Activated CD4-positive, alpha-beta T cell treated with anti-CD3 and anti-CD28 coated beads, Interleukin-2, amount 50 U/mL, for 1 hour (primary cell): ENCODE measurements around the gene GUCD1.
"Not testable (repeated sequence)": the region's sequence is repeated elsewhere in the genome, so short reads cannot be mapped to it uniquely, and the experiment has no call there.

Source experiments
- DNase-seq: peaks from one replicate; pipeline ENCODE4 v3.0.0-alpha.2; 2020

GUCD1 gene

DNA sequence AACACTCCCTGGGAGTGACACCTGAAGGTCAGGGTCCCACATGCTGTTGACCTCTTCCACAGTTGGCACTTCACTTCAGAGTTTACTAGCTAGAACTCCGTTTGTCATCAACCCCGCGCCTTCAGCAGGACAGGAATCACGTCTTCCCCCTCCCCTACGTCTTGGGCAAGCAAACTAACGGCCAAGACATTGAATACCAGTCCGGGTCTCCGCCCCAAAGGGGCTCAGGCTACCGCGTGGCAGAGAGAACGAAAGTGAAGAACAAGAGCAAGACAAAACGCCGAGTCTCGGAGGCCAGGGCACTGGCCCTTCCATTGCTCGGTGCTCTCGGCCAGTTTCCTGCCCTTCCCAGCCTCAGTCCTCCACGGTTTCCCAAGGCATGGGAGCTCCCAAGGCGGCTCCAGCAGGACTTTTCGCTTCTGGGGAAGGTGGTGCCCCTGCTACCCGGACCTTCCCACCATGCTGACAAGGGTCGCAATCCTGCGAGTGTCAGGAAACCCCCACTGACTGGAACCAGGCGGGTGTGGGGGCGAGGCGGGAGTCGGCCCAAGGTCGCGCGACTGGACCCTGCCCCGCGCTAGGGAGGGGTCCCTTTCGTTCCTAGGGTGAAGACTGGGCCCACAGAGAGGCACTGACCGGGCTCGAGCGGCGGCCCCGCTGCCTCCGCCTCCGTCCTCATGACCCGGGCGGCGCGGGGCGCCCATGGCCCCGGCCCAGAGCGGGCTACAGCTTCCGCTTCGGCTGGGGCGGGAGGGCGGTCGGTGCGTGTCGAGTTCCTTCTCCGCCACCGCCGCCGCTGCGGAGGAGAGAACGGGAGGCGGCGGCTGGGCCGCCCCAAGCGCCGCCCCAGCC is at the start of gene GUCD1:
Gene GUCD1, minus strand, starts transcription at position 826 of the 852 bp plus-strand sequence. Its CDS starts 147 bp downstream, at position 679.
- peak; percentile 8 for DNase-seq

DNA sequence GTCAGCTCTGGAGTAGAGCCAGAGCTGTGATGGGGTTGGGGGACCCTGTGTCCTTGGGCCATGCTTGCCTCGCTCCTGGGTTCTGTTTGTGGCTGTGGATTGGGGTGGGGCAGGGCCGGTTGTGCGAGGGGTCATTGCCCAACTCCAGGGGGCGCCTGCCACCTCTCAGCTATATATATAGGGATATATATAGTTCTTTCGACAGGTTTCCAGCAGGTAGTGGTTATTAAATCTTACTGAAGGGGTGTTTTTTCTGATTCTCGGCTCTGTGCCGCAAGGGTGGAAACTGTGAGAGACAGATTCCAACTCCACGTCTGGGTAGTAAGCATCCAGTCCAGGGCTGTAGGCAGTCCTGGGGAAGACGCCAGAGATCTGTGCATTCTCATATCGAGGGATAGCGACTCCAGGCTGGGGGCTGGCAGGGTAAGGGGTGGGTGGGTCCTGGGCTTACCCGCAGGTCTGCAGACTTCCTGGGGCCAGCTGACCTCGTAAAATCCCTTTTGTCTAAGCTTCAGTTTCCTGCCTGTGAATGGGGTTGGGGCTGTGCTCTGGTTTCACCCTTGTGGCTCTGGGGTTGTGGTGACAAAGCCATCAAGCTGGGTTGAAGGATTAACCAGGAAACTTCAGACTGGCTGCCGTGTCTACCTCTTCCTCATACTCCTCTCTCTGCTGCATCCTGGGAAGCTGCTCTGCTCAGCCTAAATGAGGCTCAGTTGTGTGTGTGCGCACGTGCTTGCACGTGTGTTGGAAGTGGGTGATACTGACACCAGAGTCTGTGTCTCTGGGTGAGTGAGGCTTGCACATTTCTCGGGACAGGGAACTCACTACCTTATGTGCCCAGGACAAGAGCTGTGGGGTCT is 49.1 kb upstream of the GUCD1 start:
- DNase-seq = peak; percentile 11

DNA sequence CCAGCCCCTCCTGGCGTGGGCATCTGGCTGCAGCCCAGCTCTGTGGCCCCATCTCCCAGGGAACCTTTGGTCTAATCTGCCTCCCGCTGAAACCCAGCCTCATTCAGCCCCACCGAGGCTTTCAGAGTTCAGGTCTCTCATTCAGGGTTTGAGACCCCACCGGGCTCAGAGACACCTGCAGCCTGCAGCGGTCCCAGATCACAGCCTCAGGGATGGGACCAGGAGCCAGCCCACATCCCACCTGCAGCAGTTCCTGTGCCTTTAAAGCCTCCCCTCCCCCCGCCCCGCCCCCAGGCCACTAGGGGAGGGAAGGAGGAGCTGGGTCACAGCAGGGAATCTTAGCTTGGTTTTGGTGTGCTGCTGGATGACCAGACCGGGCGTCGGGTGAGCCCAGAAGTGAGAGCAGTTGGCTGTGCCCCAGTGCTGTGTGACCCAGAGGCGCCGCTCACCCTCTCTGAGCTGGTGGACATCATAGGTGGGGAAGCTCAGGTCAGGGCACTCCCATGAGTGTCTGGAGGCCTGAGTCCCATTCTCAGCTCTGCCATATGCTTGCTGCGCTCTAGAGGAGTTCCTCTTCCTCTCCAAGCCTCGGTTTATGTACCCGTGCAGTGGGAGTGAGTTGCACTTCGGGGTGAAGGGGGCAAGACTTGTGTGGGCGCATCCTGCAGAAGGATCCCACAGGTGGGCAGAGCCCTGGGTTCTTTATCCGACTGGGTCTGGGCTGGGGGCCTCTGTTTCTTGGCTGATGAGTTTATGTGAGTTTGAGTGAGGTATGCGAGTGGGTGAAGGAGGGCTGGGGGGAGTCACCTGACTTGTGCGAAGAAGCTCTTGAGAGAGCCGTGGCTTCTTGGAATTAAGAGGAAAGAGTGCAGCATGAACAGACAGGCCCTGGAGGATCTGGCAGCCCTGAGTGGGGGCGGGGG is 48.2 kb upstream of the GUCD1 start, which contains the start of gene GGT1:
Gene GGT1, plus strand, starts transcription at position 347 of the 923 bp plus-strand sequence. CDS start 7,889 bp downstream, outside the sequence.
- not testable (repeated sequence) for DNase-seq

DNA sequence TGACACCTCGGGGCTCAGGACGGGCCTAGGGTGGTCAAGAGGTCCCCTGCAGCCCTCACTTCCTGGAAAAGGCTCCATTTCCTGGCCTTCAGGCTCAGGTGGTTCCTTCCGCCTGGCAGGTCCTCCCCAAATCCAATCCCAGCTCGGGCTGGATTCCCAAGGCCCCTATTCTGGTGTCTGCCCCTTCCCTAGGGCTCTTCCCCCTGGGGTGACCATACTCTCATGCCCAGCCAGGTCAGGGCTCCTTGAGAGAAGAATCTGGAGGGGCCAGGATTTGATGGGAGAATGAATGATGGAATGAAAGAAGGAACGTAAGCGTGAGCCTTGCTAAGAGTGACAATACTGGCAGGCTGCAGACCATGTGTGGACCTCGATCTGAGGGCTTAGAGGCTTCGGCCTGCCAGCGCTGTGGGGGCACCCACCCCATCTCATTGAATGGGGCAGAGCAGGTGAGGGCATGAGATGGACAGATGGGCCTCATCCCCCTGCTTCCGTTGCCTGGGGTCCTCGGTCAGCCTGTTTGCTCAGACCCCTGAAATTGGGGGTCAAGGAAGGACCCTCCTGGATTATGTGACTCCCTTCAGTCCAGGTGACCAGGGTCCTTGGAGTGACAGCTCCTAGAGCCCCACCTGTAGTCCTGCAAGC is 47.3 kb upstream of the GUCD1 start:
- not testable (repeated sequence) for DNase-seq

DNA sequence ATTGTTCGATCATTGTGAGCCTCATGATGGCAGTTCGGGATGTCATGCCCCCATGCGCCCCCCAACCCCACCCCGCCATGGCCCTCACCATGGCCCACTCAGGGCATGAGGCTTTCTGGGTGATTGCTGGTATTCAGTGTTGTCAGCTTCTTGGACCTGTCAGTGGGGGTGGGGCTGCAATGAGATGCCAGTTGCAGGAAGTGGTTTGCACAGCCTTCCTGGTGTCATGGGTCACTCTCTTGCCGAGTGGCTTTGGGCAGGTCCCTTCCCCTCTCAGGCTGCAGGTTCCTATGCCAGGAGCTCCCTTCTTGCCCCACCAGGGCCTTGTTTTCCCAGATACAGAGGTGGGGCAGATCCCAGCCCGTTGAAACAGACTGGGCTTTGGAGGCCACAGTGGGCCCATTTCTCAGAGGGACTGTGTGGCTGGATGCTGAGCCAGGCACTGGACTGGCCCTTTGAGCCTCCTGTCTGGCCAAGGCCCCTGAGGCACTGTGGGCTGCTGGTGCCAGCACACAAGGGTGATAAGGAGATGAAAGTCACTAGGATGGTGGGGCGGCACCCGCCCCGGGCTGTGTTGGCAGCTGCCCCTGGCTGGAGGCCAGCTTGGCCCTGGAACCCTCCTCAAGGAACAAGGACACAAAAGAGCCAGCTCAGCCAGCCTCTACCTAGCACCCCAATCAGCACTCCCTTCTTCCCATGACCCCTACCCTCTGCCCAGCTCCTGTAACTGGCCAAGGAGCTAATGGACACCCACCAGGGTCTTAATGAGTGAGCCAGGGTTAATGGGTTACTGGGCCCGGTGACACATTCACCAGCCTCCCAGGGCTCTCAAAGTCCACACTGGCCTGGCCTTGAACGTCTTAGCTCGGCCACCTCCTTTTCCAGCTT is 46.5 kb upstream of the GUCD1 start:
- DNase-seq = no peak

DNA sequence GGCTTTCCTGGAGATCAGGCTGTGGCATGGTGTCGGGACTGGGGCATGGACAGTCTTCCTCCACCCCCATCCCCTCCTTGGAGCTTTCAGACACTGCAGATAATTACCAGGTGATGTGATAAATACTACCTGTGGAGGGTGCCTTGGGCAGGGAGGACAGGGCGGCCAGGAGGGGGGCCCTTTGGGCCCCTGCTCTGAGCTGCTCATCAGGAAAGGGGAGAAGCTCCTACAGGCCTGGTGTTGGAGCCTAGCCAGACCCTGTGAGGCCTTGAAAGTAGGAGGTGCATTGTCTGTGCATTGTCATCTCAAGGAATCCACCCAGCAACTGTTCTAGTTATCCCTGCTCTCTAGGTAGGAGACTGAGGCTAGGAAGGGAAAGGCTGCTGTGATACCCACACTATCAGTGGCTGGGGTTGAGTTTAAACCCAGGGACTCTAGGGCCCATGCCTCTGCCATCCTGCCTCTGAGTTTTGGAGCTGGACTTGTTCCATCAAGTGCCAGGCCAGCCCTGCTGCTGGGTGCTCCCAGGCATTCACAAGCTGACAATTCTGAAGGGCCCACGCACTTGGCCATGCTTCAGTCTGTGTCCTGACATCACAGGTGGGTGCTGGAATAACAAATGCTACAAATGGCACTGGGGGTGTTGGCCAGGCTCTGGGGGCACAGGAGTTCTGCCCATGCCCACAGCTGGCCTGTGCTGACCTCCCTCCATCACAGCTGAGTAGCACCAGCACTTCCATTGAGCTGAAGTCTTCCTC is 45.2 kb upstream of the GUCD1 start:
- not testable (repeated sequence) for DNase-seq

DNA sequence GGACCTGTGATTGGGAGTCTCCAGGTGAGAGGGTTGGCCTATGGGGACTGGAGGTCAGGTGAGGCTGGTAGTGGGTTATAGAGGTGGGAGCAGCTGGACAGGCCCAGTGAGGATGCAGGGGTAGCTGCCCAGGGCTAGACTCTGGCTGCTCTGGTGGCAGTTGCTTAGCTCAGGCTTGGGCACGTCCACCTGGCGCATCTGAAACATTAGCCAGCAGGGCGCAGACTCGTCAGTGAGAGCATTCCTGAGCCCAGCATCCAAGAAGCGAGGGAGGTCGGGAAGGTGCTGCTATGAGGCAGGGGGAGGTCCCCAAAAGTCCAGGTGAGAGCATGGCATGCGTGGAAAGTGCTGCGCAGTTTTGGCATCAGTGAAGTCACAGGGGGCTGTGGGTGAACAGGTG is 44.6 kb upstream of the GUCD1 start:
- DNase-seq = no peak

DNA sequence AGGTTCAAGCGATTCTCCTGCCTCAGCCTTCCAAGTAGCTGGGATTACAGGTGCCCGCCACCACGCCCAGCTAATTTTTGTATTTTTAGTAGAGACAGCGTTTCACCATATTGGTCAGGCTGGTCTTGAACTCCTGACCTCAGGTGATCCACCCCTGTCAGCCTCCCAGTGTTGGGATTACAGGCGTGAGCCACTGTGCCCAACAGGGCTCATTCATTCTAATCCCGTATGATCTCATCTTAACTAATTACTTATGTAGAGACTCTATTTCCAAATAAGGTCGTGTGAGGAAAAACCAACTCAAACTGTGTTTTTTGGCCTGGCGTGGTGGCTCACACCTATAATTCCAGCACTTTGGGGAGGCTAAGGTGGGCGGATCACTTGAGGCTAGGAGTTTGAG is 42.1 kb upstream of the GUCD1 start:
- not testable (repeated sequence) for DNase-seq

DNA sequence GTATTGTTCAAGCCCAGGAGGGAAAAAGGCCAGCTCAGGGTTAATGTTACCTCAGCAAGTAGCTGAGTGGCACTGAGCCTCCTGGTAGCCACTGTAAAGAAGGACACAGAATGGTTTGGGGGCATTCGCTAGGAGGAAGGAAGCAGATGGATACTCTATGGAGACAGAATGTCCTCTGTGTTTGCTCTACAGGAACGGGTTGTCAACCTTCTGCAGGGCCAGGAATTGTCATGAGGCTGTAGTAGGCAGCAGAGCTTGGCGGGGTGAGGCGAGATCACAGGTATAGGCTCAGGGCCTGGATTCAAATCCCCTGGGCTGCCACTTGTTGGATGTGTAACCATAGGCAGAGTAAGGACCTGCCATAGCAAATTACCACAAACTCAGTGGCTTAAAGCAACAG is 40.9 kb upstream of the GUCD1 start:
- no peak for DNase-seq

DNA sequence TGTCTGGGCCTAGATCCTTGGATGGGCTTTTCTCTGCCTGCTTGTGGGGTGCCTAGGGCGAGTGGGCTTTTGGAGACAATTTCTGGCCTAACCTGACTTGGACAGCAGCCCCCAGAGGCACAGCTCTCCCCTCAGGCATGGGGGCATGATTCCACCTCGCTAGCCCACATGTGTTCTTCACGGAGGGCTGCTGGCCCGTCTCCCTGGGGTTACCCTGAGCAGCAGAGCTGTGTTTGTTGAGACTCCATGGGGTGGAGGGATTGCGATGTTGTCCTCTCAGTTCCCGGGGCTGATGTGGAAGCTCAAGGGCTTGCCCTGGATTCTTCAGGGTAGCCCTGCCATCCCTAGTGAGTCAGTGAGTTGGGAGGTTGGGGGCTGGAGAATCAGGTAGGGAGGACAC is 40.3 kb upstream of the GUCD1 start:
- no peak for DNase-seq

DNA sequence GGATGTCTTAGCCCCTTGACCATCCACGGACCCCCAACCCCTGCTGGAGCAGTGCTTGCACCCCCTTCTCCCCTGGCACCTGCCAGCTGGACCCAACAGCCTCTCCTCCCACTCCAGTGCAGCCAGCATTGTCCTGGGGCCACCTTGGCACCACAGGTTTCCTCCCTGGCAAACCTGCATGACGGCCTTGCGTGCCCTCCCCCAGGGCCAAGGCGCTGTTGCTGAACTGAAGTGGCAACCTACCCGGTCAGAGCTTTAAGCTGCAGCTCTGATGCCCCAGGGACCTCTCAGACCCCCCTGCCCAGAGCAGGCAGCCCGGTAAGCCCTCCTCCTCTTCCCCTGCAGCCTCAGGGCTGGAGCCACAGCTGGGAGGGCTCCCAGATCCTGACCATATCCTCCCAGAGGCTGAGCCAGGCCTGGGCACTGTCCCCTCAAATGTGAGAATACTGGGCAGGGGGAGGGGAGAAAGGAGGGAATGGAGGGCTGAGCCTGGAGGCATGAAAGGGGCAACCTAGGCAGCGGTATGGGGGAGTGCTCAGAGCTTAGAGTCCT is 39.7 kb upstream of the GUCD1 start:
- no peak for DNase-seq

DNA sequence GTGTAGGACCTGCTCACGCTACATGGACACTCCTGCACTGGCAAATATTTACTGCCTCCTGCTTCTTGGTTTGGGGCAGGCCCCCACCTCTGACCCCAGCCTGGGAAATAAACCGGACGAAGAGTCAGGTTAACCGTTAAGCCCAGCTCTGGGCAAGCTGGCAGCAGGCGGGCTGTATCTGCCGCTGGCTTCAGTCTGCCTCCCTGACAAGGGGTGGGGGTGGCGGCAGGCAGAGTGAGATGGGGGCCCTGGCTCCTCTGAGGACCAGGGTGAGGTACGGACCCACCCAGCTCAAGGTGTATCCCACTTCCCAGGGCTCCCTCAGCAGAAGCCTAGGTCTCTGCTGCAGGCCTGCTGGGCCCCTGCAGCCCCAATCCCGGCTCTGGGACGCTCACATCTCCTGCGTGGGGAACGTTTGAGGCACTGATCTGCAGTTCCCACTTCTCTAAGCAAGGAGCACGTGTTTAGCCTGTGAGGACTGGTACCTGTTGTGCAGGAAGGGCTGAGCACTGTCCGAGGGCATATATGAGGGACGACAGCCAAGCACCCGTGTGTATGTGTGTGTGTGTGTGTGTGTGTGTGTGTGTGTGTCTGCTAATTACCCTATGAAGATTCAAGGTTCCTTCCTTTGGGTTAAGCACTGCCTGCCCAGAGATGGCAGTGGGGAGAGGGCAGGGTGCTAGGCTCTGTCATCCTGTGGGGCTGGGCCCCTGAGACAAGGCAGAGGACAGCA is 39.1 kb upstream of the GUCD1 start:
- no peak for DNase-seq

DNA sequence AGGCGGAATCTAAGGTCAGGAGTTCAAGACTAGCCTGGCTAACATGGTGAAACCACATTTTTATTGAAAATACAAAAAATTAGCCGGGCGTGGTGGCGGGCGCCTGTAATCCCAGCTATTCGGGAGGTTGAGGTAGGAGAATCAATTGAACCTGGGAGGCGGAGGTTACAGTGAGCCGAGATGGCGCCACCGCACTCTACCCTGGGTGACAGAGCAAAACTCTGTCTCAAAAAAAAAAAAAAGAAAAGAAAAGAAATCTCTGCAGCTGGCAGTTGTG is 38.6 kb upstream of the GUCD1 start:
- DNase-seq = not testable (repeated sequence)

DNA sequence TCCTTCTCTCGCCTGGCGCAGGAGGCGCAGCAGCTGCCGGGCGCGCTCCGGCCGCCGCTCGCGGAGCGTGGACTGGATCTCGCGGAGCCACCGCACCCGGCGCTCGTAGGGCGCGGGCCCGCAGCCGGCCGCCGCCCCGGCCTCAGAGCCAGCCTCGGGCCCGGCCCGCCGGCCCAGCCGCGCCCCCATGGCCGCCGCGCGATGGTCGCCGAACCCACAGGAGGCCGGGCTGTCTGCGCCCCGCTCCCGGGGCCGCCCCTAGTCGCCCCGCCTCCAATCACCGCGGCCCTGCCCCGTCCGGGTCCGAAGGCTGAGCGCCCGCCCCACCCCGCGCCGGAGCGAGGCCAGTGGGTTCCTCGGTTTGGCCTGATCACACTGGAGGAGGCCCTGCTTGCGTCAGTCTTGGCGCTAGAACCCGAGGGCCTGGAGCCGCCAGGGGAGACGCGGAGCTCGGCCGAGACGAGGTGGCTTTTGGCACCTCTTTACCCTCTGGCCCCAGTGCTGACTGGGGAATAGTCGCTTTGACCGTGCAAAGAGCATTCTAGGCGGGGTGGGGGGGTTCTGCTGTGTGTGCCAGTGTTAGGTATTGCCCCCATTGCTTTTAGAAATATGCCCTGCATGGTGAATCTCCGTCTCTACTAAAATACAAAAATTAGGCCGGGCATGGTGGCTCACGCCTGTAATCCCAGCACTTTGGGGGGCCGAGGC is 38.1 kb upstream of the GUCD1 start, which contains the start of gene LRRC75B:
Gene LRRC75B, minus strand, starts transcription at position 223 of the 708 bp plus-strand sequence. Its CDS starts 34 bp downstream, at position 189.
- no peak for DNase-seq

DNA sequence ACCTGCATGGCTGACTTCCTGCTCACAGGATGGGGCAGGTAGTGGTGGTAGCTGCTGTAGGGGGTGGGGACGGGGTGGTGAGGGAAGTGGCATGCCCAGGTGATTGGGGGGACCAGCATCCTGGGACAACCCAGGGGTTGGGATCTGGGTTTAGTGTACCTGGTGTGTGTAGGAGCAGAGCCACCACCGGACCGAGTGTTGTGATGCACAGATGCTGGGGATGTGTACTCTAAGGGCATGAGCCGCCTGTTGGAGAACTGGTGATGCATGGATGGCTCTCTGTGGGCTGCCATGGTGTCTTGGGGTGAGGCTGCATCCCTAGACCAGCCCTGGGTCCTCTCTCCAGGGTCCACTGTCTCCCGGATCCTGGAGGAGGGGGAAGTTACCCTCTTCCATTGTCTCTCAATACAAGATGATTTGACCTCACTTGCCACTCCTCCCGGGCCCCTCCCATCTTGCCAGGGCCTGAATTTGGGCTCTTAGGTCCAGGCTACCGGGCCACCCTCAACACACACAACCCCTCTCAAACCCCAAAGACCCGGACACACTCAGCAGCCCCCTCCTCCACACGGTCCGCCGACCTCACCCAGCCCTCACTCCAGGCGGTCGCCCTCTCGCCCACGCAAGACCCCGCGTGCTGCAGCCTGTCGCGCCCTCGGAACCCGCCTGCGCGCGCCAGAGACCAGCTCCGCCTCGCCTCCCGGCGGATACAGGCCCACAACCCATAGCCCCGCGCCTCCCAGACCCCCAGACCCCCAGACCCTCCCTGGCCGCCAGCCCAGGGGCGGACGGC is 37.3 kb upstream of the GUCD1 start:
- DNase-seq = no peak

DNA sequence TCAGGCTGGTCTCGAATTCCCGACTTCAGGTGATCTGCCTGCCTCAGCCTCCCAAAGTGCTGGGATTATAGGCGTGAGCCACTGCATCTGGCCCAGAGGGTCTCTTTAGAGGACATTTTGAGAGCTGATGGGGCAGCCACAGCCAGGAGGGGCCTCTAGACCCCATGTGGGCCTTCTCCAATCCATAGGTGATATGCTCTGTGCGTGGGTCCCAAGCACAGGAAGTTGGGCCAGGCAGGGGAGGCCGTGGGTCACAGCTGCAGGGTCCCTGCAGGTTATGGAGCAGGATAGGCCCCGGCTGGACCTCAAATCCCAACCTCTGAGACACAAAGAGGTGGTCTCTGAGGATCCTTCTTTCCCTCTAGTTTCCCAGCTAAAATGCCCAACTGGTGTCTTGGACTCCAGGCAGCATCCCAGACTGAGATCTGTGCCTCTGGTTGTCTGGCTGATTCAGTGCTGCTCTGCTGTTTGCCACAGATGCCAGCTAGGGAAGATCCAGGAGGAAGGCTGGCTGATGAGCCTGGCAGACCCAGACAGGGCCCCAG is 36.4 kb upstream of the GUCD1 start:
- no peak for DNase-seq

DNA sequence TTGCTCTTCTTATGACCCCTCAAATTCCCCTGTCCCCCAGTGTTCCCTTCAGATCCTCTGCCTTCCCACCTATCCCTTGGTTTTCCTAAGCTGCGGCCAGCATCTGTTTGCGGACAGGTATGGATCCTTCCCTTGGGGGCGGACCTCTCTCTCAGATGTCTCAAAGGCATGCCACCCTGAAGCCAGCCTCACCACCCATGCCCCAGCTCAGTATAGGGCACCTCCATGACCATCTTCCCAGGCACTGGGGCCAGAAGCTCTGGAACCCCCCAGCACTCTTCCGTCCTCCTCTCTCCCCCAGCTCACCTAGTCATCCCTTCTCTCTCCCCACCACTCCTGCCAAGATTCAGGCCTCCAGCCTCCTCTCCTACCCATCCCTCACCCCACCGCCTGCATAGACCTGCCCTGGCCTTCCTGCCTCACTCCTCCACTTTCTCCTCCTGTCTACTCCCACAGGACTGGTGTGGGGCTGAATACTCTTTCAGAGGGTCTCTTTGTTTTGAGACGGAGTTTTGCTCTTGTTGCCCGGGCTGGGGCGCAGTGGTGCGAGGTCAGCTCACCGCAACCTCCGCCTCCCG is 35.7 kb upstream of the GUCD1 start:
- no peak for DNase-seq
